GM23248 (cell line): ENCODE measurements around the gene KDM2B.

Source experiments
- EZH2 ChIP-seq: fragments of 200-600 bp; sonication (generic); IDR thresholded peaks from 2 replicates; pipeline ENCODE4 v1.6.1; 2018; ENCODE audit warnings: antibody characterized with exemption, mild to moderate bottlenecking; ENCODE audit not compliant: insufficient read depth, poor library complexity, severe bottlenecking
- EZH2phosphoT487 ChIP-seq: fragments of 200-600 bp; sonication (generic); IDR thresholded peaks from 2 replicates; pipeline ENCODE4 v1.6.1; 2018; ENCODE audit warnings: antibody characterized with exemption, moderate library complexity, mild to moderate bottlenecking, low read depth; ENCODE audit not compliant: insufficient read depth

GRCh38 chr12:121390856-121391255 lies 190.0 kb downstream of the KDM2B start:
- TF ChIP-seq EZH2phosphoT487 (no peak), EZH2 (no peak)
